B cell (primary cell): ENCODE measurements around the gene UNC13A. TPM values are rescaled to one million over a fixed set of nuclear protein-coding genes. Genes with fewer than 3 reads are reported as not detected.
A peak's percentile ranks its signal among the peaks of the same experiment; 100 is the strongest.

ENCODE experiments used
- ATAC-seq: fragments of 200-7000 bp; cut with Tn5 transposase; one replicate; pipeline ENCODE4 v1.10.0; 2021; ENCODE audit warnings: low read depth, mild to moderate bottlenecking, moderate number of reproducible peaks, moderate library complexity
- CTCF ChIA-PET: fragments of 350-600 bp; sonication (Branson Sonifier 250); formaldehyde crosslinking; loops from one replicate; lab custom pipeline; 2021; ENCODE audit warnings: antibody characterized with exemption, inconsistent platforms; lab: Charles Lee
- POLR2A ChIA-PET: fragments of 350-600 bp; sonication (Branson Sonifier 250); formaldehyde crosslinking; loops from one replicate; lab custom pipeline; 2021; ENCODE audit warnings: antibody characterized with exemption; lab: Charles Lee
- DNase-seq: peaks from one replicate; pipeline ENCODE4 v3.0.0; 2013
- H2AFZ ChIP-seq: 2 replicates; pipeline ENCODE4 v1.6.1; 2012; ENCODE audit warnings: mild to moderate bottlenecking, low read depth, low read length; ENCODE audit not compliant: insufficient read depth, poor library complexity, severe bottlenecking
- H3K27ac ChIP-seq, 2 donors: 1 replicate in 1 of 2; 2 replicates in 1 of 2; pipeline ENCODE4 v1.5.1; 2012 to 2013; ENCODE audit warnings: low read length in 2 of 2, mild to moderate bottlenecking in 2 of 2, moderate library complexity in 1 of 2
- H3K27me3 ChIP-seq, 4 experiments: fragments of 200-600 bp in 1 of 4; sonication (generic) in 1 of 4; replicated peaks in 1 of 4; 1 replicate in 2 of 4; 2 replicates in 2 of 4; pipeline versions ENCODE4 v1.6.1 to v1.7.0; 2013 to 2016; ENCODE audit warnings: low read length in 3 of 4, mild to moderate bottlenecking in 2 of 4, mixed read lengths in 1 of 4, moderate library complexity in 1 of 4; ENCODE audit not compliant: insufficient read depth in 4 of 4, control insufficient read depth in 3 of 4; ENCODE audit errors: control extremely low read depth in 1 of 4
- H3K36me3 ChIP-seq, 2 experiments: replicated peaks in 1 of 2; 1 replicate in 1 of 2; 2 replicates in 1 of 2; pipeline versions ENCODE4 v1.6.1 to v1.7.1; 2013; ENCODE audit warnings: low read length in 1 of 2; ENCODE audit not compliant: insufficient read depth in 2 of 2, control insufficient read depth in 1 of 2; ENCODE audit errors: control extremely low read depth in 1 of 2, extremely low read depth in 1 of 2
- H3K4me1 ChIP-seq, 2 donors: fragments of 200-600 bp in 1 of 2; sonication (generic) in 1 of 2; 1 replicate in 1 of 2; 2 replicates in 1 of 2; pipeline versions ENCODE4 v1.5.1 to v1.6.1; 2013 to 2017; ENCODE audit warnings: low read length in 2 of 2; ENCODE audit not compliant: control insufficient read depth in 2 of 2, insufficient read depth in 2 of 2
- H3K4me2 ChIP-seq: replicated peaks from 2 replicates; pipeline ENCODE3; 2012; ENCODE audit warnings: mild to moderate bottlenecking, low read depth, low read length; ENCODE audit not compliant: poor library complexity, severe bottlenecking
- H3K4me3 ChIP-seq, 5 experiments: fragments of 200-600 bp in 1 of 5; sonication (generic) in 1 of 5; 1 replicate in 3 of 5; 2 replicates in 2 of 5; pipeline versions ENCODE4 v1.5.1 to v1.7.0; 2011 to 2016; ENCODE audit warnings: low read length in 4 of 5, mild to moderate bottlenecking in 4 of 5, low read depth in 2 of 5, control low read depth in 1 of 5, moderate library complexity in 1 of 5; ENCODE audit not compliant: insufficient read depth in 1 of 5; ENCODE audit errors: control extremely low read depth in 1 of 5, extremely low read depth in 1 of 5
- H3K79me2 ChIP-seq: fragments of 200-600 bp; sonication (generic); one replicate; pipeline ENCODE4 v1.6.0; 2016; ENCODE audit warnings: low read length; ENCODE audit not compliant: control insufficient read depth, insufficient read depth
- H3K9ac ChIP-seq: fragments of 200-600 bp; sonication (generic); 2 replicates; pipeline ENCODE4 v1.6.1; 2017; ENCODE audit warnings: mild to moderate bottlenecking, low read length, moderate library complexity
- H3K9me3 ChIP-seq, 3 donors: one replicate each; pipeline versions ENCODE4 v1.6.1 to v1.7.1; 2013; ENCODE audit warnings: low read length in 2 of 3; ENCODE audit not compliant: control insufficient read depth in 2 of 3, insufficient read depth in 1 of 3; ENCODE audit errors: control extremely low read depth in 1 of 3
- H4K20me1 ChIP-seq: 2 replicates; pipeline ENCODE4 v1.6.0; 2012; ENCODE audit warnings: mild to moderate bottlenecking, low read length; ENCODE audit not compliant: insufficient read depth, control insufficient read depth, poor library complexity, severe bottlenecking
- H3K27ac Mint-ChIP-seq: one replicate; pipeline ENCODE4 v1.8.0; 2021; ENCODE audit warnings: mixed read lengths
- H3K27me3 Mint-ChIP-seq: one replicate; pipeline ENCODE4 v1.8.0; 2021; ENCODE audit warnings: mixed read lengths
- H3K4me1 Mint-ChIP-seq: one replicate; pipeline ENCODE4 v1.8.0; 2021; ENCODE audit warnings: mixed read lengths
- H3K4me3 Mint-ChIP-seq: one replicate; pipeline ENCODE4 v1.8.0; 2021; ENCODE audit warnings: mixed read lengths
- H3K9me3 Mint-ChIP-seq: one replicate; pipeline ENCODE4 v1.8.0; 2022; ENCODE audit warnings: mixed read lengths; ENCODE audit not compliant: insufficient read depth
- CTCF ChIP-seq: fragments of 200-600 bp; IDR thresholded peaks from one replicate; pipeline ENCODE4 v1.8.0; 2022; ENCODE audit warnings: antibody characterized with exemption, mild to moderate bottlenecking
- EZH2 ChIP-seq: IDR thresholded peaks from 2 replicates; pipeline ENCODE4 v1.6.1; 2012; ENCODE audit warnings: borderline replicate concordance, low read depth, mild to moderate bottlenecking, moderate library complexity, low read length; ENCODE audit not compliant: insufficient read depth, poor library complexity, severe bottlenecking
- WGBS: methylation state at CpG from one replicate; pipeline ENCODE4 v1.1.5; 2013; ENCODE audit warnings: missing lambda C conversion rate; ENCODE audit not compliant: insufficient coverage; 5-methylcytosine and 5-hydroxymethylcytosine counted together
- intact Hi-C: fragments of 100-400 bp; cut with micrococcal nuclease; formaldehyde crosslinking; loops from one replicate; pipeline ENCODE4 v1.10.0; 2022
- polyA plus RNA-seq: library from polyadenylated mRNA; depleted of rRNA; stranded (reverse); fragments of >200 nt; gene quantifications from 2 replicates; pipeline ENCODE4 v1.2.3, GENCODE V29; 2012
- total RNA-seq, 2 donors: library from RNA; stranded (reverse); fragments of 120-200 nt in 1 of 2; gene quantifications; 1 replicate in 1 of 2; 2 replicates in 1 of 2; pipeline versions ENCODE4 v1.2.3 to v1.2.4, GENCODE V29; 2013 to 2022

Gene UNC13A
- total and polyA plus RNA-seq, 2 donors (not counting 1 experiment from before 2014, with no cell fraction given): 0.10 TPM; not detected in 1

- Histone ChIP-seq H3K27ac (peak within 1 kb of the TSS; percentile 27 to 73), H3K9ac (peak within 1 kb of the TSS; percentile 93), H2AFZ (peak within 1 kb of the TSS; percentile 79), H3K4me2 (peak within 1 kb of the TSS; percentile 98), H3K36me3 (peaks cover 0 to 19% of the 10 kb centered on the region in 2 experiments), H4K20me1 (peaks cover 40% of the 10 kb centered on the region), H3K27me3 (no peaks in the 10 kb centered on the region), H3K4me1 (peaks cover 32 to 39% of the 10 kb centered on the region in 2 donors), H3K79me2 (peaks cover 48% of the 10 kb centered on the region), H3K9me3 (no peaks in the 10 kb centered on the region), H3K4me3 (peak within 1 kb of the TSS; percentile 78 to 94 (median 88))
- WGBS: under 1% methylated on average over 52 of the region's 53 CpGs
- H3K27me3 Mint-ChIP-seq: no peaks in the 10 kb centered on the region
- DNase-seq (peak; percentile 72), ATAC-seq (peak; percentile 93)
- H3K4me3 Mint-ChIP-seq: peak within 1 kb of the TSS; percentile 92
- no peak for TF ChIP-seq CTCF
- peaks cover 36% of the 10 kb centered on the region for H3K4me1 Mint-ChIP-seq
- POLR2A ChIA-PET: interaction anchor here (0.6 to 2.7 kb wide), 9 partner anchors 14 to 391 kb away, joined by 3 to 14 read pairs (median 4); partner anchors contain the start of genes FCHO1 and RPL18A
- intact Hi-C loops: loop anchor here (1.0 kb wide), 3 partner anchors 28 to 57 kb away; no protein-coding TSS in a partner anchor
- H3K27ac Mint-ChIP-seq: peak within 1 kb of the TSS; percentile 82
- no peaks in the 10 kb centered on the region for H3K9me3 Mint-ChIP-seq
- CTCF ChIA-PET: interaction anchor here (1.0 to 2.9 kb wide), 9 partner anchors 15 to 222 kb away, joined by 3 to 20 read pairs (median 4); partner anchors contain the start of gene RPL18A
Observed at GRCh38 chr19:17718947-17719711, 31.0 kb upstream of the UNC13A start, which contains the start of gene MAP1S. Gene MAP1S (plus strand): TSS chr19:17719480. CDS start chr19:17719503, 23 bp downstream.

GRCh38 chr19:17718550-17718946, 30.4 kb upstream of the UNC13A start:
- Histone ChIP-seq H3K79me2 (peaks cover 46% of the 10 kb centered on the region), H2AFZ (no peak overlapping the region), H3K27ac (no peak overlapping the region), H3K27me3 (no peaks in the 10 kb centered on the region), H3K9ac (no peak overlapping the region), H3K4me2 (peak overlapping the region; percentile 98), H3K9me3 (no peaks in the 10 kb centered on the region), H3K4me1 (peaks cover 32 to 39% of the 10 kb centered on the region in 2 donors), H3K36me3 (peaks cover 0 to 14% of the 10 kb centered on the region in 2 experiments), H4K20me1 (peaks cover 34% of the 10 kb centered on the region), H3K4me3 (no peak overlapping the region)
- intact Hi-C loops: no loop called here
- ChIA-PET CTCF (interaction anchor here (0.5 to 2.9 kb wide), 9 partner anchors 15 to 222 kb away, joined by 3 to 20 read pairs (median 4); no protein-coding TSS in a partner anchor), POLR2A (interaction anchor here (0.6 to 2.7 kb wide), 5 partner anchors 15 to 162 kb away, joined by 3 to 14 read pairs (median 8); partner anchors contain the start of gene FCHO1)
- Mint-ChIP-seq H3K4me1 (peaks cover 36% of the 10 kb centered on the region), H3K4me3 (peak overlapping the region; percentile 89), H3K9me3 (no peaks in the 10 kb centered on the region), H3K27ac (peak overlapping the region; percentile 82), H3K27me3 (no peaks in the 10 kb centered on the region)
- DNase-seq: no peak
- no peak for TF ChIP-seq CTCF
- no peak for TF ChIP-seq EZH2
- ATAC-seq: no peak
- 93% methylated on average over 2 of the region's 4 CpGs for WGBS
